Activated T-cell treated with anti-CD3 and anti-CD28 coated beads, Interleukin-2, amount 50 U/mL, for 1 hour (primary cell): ENCODE results near the gene PLPPR5.
"Not testable (repeated sequence)": the region's sequence is repeated elsewhere in the genome, so short reads cannot be mapped to it uniquely, and the experiment has no call there.

Experiments
- DNase-seq: peaks from one replicate; pipeline ENCODE4 v3.0.0-alpha.2; 2020

Gene PLPPR5

DNA sequence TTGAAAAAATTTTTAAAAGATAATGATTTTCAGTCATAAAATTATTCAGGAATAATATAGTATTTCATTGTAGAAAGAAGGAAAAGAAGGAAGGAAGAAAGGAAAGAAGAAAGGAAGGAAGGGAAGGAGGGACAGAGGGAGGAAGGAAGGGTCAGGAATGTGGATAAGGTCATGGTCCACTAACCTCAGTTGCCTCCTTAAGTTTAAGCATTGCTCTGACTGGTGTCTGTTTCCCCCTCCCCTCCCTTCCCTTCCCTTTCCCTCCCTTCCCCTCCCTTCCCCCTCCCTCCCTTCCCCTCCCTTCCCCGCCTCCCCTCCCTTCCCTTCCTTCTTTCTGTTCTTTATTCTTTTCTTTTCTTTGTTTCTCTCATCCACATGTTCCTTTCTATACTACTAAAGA, 95.7 kb downstream of the PLPPR5 start:
- no peak for DNase-seq

DNA sequence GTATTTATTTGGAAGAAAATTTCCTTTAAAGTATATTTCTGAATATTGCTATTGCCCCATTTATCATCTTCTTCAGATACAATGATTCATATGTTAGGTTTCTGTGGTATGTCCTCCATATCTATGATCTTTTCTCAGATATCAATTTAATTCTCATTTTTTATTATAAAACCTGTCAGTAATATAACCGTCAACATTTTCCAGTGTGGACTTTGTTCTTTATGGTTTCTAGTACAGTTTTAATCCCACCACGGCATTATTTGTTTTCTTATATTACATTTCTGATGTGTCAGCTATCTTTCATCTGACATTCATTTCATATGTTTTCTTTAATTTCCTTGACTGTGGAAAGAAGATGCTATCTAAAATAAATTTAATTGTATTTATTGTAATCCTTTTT, 97.9 kb downstream of the PLPPR5 start:
- DNase-seq = no peak

DNA sequence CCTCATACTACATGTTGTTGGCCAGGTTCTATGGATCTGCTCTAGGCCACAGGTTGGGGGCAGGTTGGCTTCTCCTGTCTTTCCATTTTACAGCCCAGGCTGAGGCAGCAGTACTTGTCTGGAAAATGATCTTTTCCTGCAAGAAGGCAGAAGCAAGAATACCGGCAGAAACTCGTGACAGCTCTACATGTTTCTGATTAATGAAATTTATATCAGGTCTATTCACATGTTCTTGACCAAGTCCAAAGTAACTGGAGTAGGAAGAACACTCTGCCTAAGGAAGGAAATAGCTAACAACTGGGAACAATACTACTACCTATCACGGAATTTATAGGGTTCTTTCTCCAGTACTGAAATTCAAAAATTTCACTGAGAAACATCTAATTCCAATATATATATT, 98.3 kb downstream of the PLPPR5 start:
- no peak for DNase-seq

GRCh38 chr1:98904684-98905083, 100.0 kb downstream of the PLPPR5 start:
- DNase-seq = no peak

DNA sequence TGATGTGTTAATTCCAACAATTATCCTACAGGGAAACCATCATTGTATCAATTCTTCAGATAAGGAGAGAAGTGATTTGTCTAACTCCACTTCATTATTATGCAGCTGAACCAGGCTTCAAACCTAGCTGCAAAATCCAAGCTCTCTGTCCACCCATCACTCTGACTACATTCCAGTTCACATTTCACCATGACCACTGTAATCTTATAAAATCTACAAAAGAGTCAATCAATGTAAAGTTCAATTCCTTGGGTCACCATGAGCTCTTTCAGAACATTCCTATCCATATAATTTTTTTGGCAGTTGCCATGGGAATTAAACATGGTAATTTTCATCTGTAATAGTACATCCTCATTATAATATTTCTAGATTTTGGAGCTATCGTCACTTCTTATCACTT, 100.9 kb downstream of the PLPPR5 start:
- no peak for DNase-seq

- DNase-seq = no peak
Observed at GRCh38 chr1:98903261-98903660, 101.4 kb downstream of the PLPPR5 start.

DNA sequence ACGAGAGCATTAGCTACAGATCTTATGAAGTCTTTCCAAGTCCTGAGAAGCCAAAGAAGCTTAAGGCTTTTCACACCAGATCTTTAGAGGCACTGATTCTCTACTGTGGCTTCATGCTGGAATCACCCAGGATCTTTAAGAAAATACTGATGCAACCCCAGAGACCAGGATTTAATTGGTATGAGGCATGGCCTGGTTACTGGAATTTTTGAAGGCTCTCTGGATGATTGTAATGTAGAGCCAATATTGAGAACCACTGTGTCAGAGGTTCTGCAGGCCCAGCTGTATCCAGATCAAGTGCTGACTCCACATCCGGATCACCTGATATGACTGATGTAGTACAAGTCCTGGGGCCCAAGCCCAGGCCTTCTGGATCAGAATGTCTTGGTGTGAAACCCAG, 105.7 kb downstream of the PLPPR5 start:
- no peak for DNase-seq

DNA sequence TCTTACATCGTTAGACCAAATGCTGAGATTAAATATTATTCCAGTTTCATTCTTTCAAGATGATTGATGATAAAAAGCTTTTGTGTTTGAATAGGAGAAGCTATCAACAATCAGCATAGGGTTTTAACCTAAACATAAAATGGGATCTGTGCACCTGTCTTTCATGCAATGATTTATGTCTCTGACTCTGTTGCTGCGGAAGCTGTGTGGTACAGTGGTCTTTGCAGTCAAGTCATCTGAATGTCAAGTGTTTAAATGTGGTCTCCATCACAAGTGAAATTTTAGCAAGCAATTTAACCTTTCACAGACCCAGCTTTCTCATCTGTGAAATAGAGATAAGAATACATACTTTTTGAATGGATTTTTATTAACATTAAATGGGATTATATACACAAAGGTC, 107.2 kb downstream of the PLPPR5 start:
- no peak for DNase-seq

DNA sequence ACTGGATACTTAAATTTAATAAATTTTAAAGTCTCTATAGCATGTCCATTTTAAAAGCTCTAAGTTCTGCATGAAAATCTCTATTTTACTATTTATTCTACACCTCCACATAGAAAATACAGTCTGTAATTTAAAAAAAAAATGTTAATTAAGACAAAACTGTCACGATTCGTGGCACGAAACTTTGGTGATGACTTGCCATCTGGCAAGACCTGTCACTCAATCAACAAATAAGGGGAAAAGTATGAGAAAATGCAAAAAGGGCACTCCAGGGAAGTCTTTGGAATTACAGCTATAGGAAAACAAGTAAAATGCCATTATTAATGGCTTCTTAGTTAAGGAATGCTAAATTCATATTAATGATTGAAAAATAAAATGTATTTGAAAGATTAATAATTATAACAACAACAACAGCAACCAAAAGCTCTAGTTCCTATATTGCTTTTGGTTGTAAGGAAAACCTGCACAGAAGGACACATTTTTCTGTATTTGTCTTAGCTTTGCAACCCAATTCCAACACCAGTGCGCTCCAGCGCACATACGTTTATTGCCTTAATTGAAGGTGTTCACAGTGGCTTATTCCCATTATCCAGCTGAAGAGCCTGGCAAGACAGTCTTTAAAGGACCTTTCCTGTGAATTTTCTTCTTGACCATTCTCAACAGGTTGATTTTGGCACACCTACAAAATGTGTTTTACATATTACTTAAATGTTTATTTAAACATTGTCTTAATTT, 107.8 kb downstream of the PLPPR5 start:
- DNase-seq = no peak

DNA sequence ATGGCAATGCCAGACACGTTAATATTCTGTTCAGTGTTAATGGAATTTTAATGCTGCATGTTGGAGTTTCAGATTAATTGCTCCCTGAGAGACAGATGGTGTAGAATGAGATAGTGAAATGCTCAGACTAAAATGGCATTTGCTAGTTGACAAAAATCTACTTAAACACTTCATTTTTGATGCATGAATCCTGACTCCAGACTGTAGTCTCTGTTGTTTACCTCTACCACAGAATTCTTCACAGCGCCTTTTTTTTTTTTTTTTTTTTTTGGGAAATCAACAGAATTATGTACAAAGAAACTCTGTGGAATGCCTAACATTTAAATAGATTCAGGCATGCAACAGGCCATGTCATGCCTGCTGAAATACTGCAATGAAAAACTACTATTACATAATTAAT, 111.3 kb downstream of the PLPPR5 start:
- no peak for DNase-seq

GRCh38 chr1:98888869-98889268, 115.8 kb downstream of the PLPPR5 start:
- no peak for DNase-seq

DNA sequence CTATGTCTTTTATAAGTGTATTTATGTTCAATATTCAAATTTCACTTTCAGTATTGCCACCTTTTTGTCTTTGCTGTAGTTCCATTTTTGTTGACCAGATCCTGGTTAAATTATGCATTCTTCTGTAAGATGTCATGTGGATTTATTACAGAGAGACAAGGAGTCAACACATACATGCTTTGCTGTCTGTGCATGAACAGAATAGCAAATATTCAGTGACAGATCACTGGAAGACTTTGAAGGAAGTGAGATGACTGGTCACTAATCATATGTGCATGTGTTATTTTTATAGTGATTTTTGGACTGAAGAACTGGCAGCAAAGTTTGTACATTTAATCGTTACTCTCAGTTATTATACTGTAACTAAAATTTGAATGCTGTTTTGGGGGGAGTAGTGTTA, 117.2 kb downstream of the PLPPR5 start:
- DNase-seq = no peak

GRCh38 chr1:98884864-98885263, 119.8 kb downstream of the PLPPR5 start:
- DNase-seq = no peak

DNA sequence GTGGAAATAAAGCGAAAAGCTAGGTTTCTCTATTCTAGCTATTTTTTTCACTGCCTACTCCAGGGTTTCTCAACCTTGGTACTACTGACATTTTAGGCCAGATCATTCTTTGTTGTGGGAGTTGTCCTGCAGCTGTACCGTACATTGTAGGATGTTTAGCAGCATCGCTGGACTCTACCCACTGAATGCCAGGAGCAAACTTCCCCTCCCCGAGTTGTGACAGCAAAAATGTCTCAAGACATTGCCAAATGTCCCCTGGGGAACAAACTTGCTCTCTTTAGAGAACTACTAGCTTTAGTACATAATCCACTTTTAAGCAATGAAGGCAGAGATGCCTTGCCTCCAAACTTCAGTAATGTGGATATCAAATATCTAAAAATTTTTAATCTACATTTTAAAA, 122.8 kb downstream of the PLPPR5 start:
- no peak for DNase-seq

DNA sequence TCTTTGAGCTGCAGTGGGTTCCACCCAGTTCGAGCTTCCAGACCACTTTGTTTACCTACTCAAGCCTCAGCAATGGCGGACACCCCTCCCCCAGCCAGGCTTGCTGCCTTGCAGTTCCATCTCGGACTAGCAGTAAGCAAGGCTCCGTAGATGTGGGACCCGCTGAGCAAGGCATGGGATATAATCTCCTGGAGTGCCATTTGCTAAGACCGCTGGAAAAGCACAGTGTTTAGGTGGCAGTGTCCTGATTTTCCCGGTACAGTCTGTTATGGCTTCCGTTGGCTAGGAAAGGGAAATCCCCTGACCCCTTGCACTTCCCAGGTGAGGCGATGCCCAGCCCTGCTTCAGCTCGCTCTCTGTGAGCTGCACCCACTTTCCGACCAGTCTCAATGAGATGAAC, 123.4 kb downstream of the PLPPR5 start:
- not testable (repeated sequence) for DNase-seq

DNA sequence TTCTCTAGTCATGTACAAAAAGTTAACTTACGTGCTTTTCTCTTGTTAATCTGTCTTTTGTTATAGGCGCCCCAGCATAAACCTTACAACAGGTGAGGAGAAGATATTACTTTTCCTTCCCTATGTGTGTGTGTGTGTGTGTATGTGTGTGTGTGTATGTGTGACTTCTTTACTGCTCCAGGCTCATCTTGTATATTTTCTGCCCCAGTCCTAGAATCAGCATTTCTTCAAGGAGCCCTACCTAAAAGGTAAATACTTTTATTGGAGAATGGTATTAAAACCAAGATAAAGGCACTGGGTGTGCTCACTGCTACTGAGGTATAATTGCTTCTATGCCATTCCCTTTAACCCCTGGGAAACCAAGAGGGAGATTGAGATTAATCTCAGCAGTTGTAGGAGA, 129.8 kb downstream of the PLPPR5 start:
- DNase-seq = no peak

- no peak for DNase-seq
Observed at GRCh38 chr1:98870959-98871903, 133.4 kb downstream of the PLPPR5 start.

- DNase-seq = no peak
Observed at GRCh38 chr1:98865796-98866195, 138.9 kb downstream of the PLPPR5 start.

GRCh38 chr1:98860329-98860728, 144.3 kb downstream of the PLPPR5 start:
- DNase-seq = no peak

DNA sequence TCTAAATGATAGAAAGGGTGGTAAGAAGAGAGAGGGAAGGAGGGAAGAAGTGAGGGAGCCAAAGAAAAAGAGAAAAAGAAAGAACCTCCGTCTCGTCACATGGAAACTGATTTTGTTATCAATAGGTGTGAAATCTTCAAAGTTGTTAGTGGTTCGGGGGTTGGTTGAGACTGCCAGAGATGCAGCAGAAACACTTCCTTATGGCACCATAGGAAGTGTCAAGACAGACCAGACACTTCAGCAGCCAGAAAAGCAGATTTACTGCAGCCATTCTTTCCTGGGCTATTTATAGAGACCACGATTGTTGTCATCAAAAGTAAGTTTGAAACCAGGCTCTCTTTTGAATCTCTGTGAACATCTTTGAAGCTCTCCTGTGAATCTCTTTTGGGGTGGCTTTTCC, 150.5 kb downstream of the PLPPR5 start:
- DNase-seq = no peak

DNA sequence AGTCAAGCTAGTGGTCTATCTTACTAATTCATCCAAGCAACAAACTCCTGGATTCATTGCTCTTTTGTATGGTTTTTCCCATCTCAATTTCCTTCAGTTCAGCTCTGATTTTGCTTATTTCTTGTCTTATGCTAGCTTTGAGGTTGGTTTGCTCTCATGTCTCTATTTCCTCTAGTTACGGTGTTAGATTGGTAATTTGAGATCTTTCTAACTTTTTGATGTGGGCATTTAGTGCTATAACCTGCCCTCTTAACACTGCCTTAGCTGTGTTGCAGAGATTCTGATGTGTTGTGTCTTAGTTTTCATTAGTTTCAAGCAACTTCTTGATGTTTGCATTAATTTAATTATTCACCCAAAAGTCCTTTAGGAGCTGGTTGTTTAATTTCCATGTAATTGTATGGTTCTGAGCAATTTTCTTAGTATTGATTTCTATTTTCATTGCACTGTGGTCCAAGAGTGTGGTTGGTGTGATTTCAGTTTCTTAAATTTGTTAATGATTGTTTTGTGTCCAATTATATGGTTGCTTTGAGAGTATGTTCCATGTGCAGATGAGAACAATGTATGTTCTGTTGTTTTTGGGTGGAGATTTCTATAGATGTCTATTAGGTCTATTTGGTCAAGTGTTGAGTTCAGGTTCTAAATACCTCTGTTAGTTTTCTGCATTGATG, 154.6 kb downstream of the PLPPR5 start:
- no peak for DNase-seq

- no peak for DNase-seq
Observed at GRCh38 chr1:98842241-98842640, 162.4 kb downstream of the PLPPR5 start.
